Erythroblast (primary cell): Measurements from ENCODE around the gene NFIC.
"Not testable (repeated sequence)": the region's sequence is repeated elsewhere in the genome, so short reads cannot be mapped to it uniquely, and the experiment has no call there.

Source experiments
- GATA1 ChIP-seq: IDR thresholded peaks from 2 replicates; pipeline ENCODE4 v1.6.1; 2011; ENCODE audit warnings: low read depth, mild to moderate bottlenecking, control low read depth, low read length, moderate library complexity
- POLR2A ChIP-seq: IDR thresholded peaks from 2 replicates; pipeline ENCODE4 v1.6.1; 2011; ENCODE audit warnings: mild to moderate bottlenecking, low read length

DNA sequence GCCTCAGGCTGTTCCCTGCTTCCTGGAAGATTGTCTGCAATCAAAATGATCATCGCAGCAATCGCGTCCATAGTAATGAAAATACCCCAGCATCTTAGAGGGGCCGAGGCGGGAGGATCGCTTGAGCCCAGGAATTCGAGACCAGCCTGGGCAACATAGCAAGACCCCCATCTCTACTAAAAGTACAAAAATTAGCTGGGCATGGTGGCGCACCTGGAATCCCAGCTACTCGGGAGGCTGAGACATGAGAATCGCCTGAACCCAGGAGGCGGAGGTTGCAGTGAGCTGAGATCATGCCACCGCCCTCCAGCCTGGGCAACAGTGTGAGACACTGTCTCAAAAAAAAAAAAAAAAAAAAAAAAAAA is 9.7 kb downstream of the NFIC start:
- TF ChIP-seq POLR2A, GATA1: not testable (repeated sequence)
